Fibroblast of lung (primary cell): ENCODE data around the gene FAM161A. TPM values are rescaled to one million over a fixed set of nuclear protein-coding genes. Genes with fewer than 3 reads are reported as not detected.

Experiments used
- DNase-seq, 2 donors: peaks; one replicate each; pipeline versions ENCODE4 v3.0.0 to v3.0.0-alpha.2; 2010; ENCODE audit warnings: low read depth in 2 of 2
- H2AFZ ChIP-seq: 2 replicates; pipeline ENCODE4 v1.5.1; 2012; ENCODE audit warnings: low read length, control low read depth, inconsistent platforms
- H3K27ac ChIP-seq: 2 replicates; pipeline ENCODE4 v1.5.1; 2011; ENCODE audit warnings: low read length, control low read depth; ENCODE audit not compliant: insufficient read depth
- H3K27me3 ChIP-seq: 2 replicates; pipeline ENCODE4 v1.5.1; 2011; ENCODE audit warnings: mild to moderate bottlenecking, low read length; ENCODE audit not compliant: control insufficient read depth, insufficient read depth
- H3K36me3 ChIP-seq: 2 replicates; pipeline ENCODE4 v1.5.1; 2011; ENCODE audit warnings: low read length; ENCODE audit not compliant: control insufficient read depth, insufficient read depth
- H3K4me1 ChIP-seq: 2 replicates; pipeline ENCODE4 v1.5.1; 2011; ENCODE audit warnings: low read length; ENCODE audit not compliant: control insufficient read depth, insufficient read depth; ENCODE audit errors: extremely low read depth
- H3K4me2 ChIP-seq: 2 replicates; pipeline ENCODE4 v1.5.1; 2011; ENCODE audit warnings: low read length, control low read depth; ENCODE audit not compliant: insufficient read depth; ENCODE audit errors: extremely low read depth
- H3K4me3 ChIP-seq, 4 experiments: fragments of 200-600 bp in 1 of 4; sonication (generic) in 1 of 4; replicated peaks in 1 of 4; 2 replicates each; pipeline ENCODE4 v1.5.1; 2011 to 2016; ENCODE audit warnings: low read length in 4 of 4, low read depth in 3 of 4, mild to moderate bottlenecking in 3 of 4, control low read depth in 2 of 4, inconsistent platforms in 1 of 4, mixed read lengths in 1 of 4; ENCODE audit not compliant: insufficient read depth in 1 of 4; ENCODE audit errors: control extremely low read depth in 1 of 4
- H3K79me2 ChIP-seq: 2 replicates; pipeline ENCODE4 v1.5.1; 2012; ENCODE audit warnings: mild to moderate bottlenecking, low read length, inconsistent platforms; ENCODE audit not compliant: control insufficient read depth, insufficient read depth
- H3K9ac ChIP-seq: 2 replicates; pipeline ENCODE4 v1.5.1; 2011; ENCODE audit warnings: mild to moderate bottlenecking, low read length, control low read depth; ENCODE audit not compliant: insufficient read depth
- H3K9me3 ChIP-seq: 2 replicates; pipeline ENCODE4 v1.5.1; 2012; ENCODE audit warnings: low read depth, low read length; ENCODE audit not compliant: control insufficient read depth, insufficient read depth
- H4K20me1 ChIP-seq: 2 replicates; pipeline ENCODE4 v1.5.1; 2011; ENCODE audit warnings: low read length; ENCODE audit not compliant: control insufficient read depth, insufficient read depth; ENCODE audit errors: extremely low read depth
- CTCF ChIP-seq, 2 donors: IDR thresholded peaks in 1 of 2; conservative IDR thresholded peaks in 1 of 2; 1 replicate in 1 of 2; 2 replicates in 1 of 2; pipeline ENCODE4 v1.5.1; 2011 to 2012; ENCODE audit warnings: low read length in 2 of 2, control low read depth in 1 of 2, inconsistent platforms in 1 of 2, low read depth in 1 of 2, mild to moderate bottlenecking in 1 of 2
- EZH2 ChIP-seq: IDR thresholded peaks from 2 replicates; pipeline ENCODE4 v1.5.1; 2012; ENCODE audit warnings: low read length, control low read depth, mild to moderate bottlenecking; ENCODE audit errors: missing control alignments
- polyA plus RNA-seq, 2 donors: library from polyadenylated mRNA; depleted of rRNA in 1 of 2; stranded (reverse) in 1 of 2; unstranded in 1 of 2; fragments of >200 nt; gene quantifications; 2 replicates each; pipeline ENCODE4 v1.2.1, GENCODE V29; 2011 to 2012; ENCODE audit warnings: missing spikeins in 1 of 2
- total RNA-seq: library from RNA; depleted of rRNA; stranded (reverse); fragments of >200 nt; gene quantifications from 2 replicates; pipeline ENCODE4 v1.2.1, GENCODE V29; 2014

Gene FAM161A
- total and polyA plus RNA-seq, 2 donors (not counting 1 experiment from before 2014, with no cell fraction given) = 0.84 to 3.1 TPM

- Histone ChIP-seq H3K4me3 (no peak overlapping the region), H3K79me2 (no peaks in the 10 kb centered on the region), H3K36me3 (no peaks in the 10 kb centered on the region), H3K27me3 (no peaks in the 10 kb centered on the region), H3K9me3 (no peaks in the 10 kb centered on the region), H2AFZ (no peak overlapping the region), H3K4me1 (no peaks in the 10 kb centered on the region), H3K9ac (no peak overlapping the region), H3K4me2 (no peak overlapping the region), H3K27ac (no peak overlapping the region), H4K20me1 (no peaks in the 10 kb centered on the region)
- DNase-seq = no peak
- TF ChIP-seq EZH2 = no peak
- TF ChIP-seq CTCF (conservative IDR thresholded peaks at IDR 0.05 in 1 of 2, IDR thresholded peaks at IDR 0.05 in 1 of 2; ENCODE audit: low read depth in 1 of 2, low read length in 2 of 2) = no peak
Measured at GRCh38 chr2:61862085-61862484, 8.2 kb upstream of the FAM161A start.

- no peak for DNase-seq
- H3K4me3 ChIP-seq = no peak overlapping the region
- no peak overlapping the region for H2AFZ ChIP-seq
- TF ChIP-seq CTCF (conservative IDR thresholded peaks at IDR 0.05 in 1 of 2, IDR thresholded peaks at IDR 0.05 in 1 of 2; ENCODE audit: low read depth in 1 of 2, low read length in 2 of 2) (no peak), EZH2 (no peak)
- H3K36me3 ChIP-seq = no peaks in the 10 kb centered on the region
- no peaks in the 10 kb centered on the region for H4K20me1 ChIP-seq
- H3K27me3 ChIP-seq = no peaks in the 10 kb centered on the region
- peaks cover 7% of the 10 kb centered on the region for H3K4me1 ChIP-seq
- H3K4me2 ChIP-seq = no peak overlapping the region
- no peak overlapping the region for H3K9ac ChIP-seq
- no peaks in the 10 kb centered on the region for H3K79me2 ChIP-seq
- no peaks in the 10 kb centered on the region for H3K9me3 ChIP-seq
- H3K27ac ChIP-seq = no peak overlapping the region
Measured at GRCh38 chr2:61857224-61857623, 3.4 kb upstream of the FAM161A start.

GRCh38 chr2:61855318-61855613 is 1.4 kb upstream of the FAM161A start:
- Histone ChIP-seq H3K4me3 (peak overlapping the region in 3 of 4 experiments; percentile 40 to 89 (median 63)), H3K36me3 (no peaks in the 10 kb centered on the region), H3K27me3 (no peaks in the 10 kb centered on the region), H3K79me2 (no peaks in the 10 kb centered on the region), H3K9me3 (no peaks in the 10 kb centered on the region), H3K9ac (no peak overlapping the region), H4K20me1 (no peaks in the 10 kb centered on the region), H3K27ac (no peak overlapping the region), H3K4me1 (peaks cover 7% of the 10 kb centered on the region), H3K4me2 (peak overlapping the region; percentile 95), H2AFZ (peak overlapping the region; percentile 100)
- DNase-seq = no peak
- TF ChIP-seq CTCF (conservative IDR thresholded peaks at IDR 0.05 in 1 of 2, IDR thresholded peaks at IDR 0.05 in 1 of 2; ENCODE audit: low read depth in 1 of 2, low read length in 2 of 2) = no peak
